WTC11 (cell line): Measurements from ENCODE around the gene ITM2A.

Source experiments
- CBFB ChIP-seq: sonication (generic); formaldehyde crosslinking; IDR thresholded peaks from 2 replicates; pipeline ENCODE4 v1.8.1; 2022; ENCODE audit warnings: mild to moderate bottlenecking, low read depth, missing genetic modification reagents
- CREM ChIP-seq: sonication (generic); formaldehyde crosslinking; IDR thresholded peaks from 2 replicates; pipeline ENCODE4 v1.8.1; 2022; ENCODE audit warnings: mild to moderate bottlenecking, missing genetic modification reagents, moderate library complexity
- GABPB1 ChIP-seq: sonication (generic); formaldehyde crosslinking; IDR thresholded peaks from 2 replicates; pipeline ENCODE4 v1.8.1; 2023; ENCODE audit warnings: mild to moderate bottlenecking, missing genetic modification reagents
- GRHL2 ChIP-seq: fragments of 250-450 bp; sonication (Bioruptor Pico); IDR thresholded peaks from 2 replicates; pipeline ENCODE4 v1.8.0; 2022; ENCODE audit warnings: mild to moderate bottlenecking, moderate library complexity; ENCODE audit not compliant: insufficient replicate concordance, severe bottlenecking
- NFE2L1 ChIP-seq: sonication (generic); formaldehyde crosslinking; IDR thresholded peaks from 2 replicates; pipeline ENCODE4 v1.8.1; 2023; ENCODE audit warnings: missing genetic modification reagents
- NR2C2 ChIP-seq: sonication (generic); formaldehyde crosslinking; IDR thresholded peaks from 2 replicates; pipeline ENCODE4 v1.8.0; 2022; ENCODE audit warnings: mild to moderate bottlenecking, missing genetic modification reagents
- ZNF121 ChIP-seq: sonication (generic); formaldehyde crosslinking; IDR thresholded peaks from 2 replicates; pipeline ENCODE4 v1.8.0; 2023; ENCODE audit warnings: missing genetic modification reagents
- TF ChIP-seq, protein P1 (sequence below): sonication (generic); formaldehyde crosslinking; IDR thresholded peaks from 2 replicates; pipeline ENCODE4 v1.8.0; 2022; ENCODE audit warnings: mild to moderate bottlenecking, missing genetic modification reagents
- TF ChIP-seq, protein P2 (sequence below): fragments of 200-600 bp; IDR thresholded peaks from 2 replicates; pipeline ENCODE4 v1.8.0; 2022; ENCODE audit warnings: antibody characterized with exemption
- TF ChIP-seq, protein P3 (sequence below): fragments of 250-450 bp; sonication (Bioruptor Pico); IDR thresholded peaks from 2 replicates; pipeline ENCODE4 v2.1.2; 2022; ENCODE audit warnings: mild to moderate bottlenecking, moderate library complexity
- TF ChIP-seq, protein P4 (sequence below): sonication (generic); formaldehyde crosslinking; IDR thresholded peaks from 2 replicates; pipeline ENCODE4 v1.8.1; 2023; ENCODE audit warnings: mild to moderate bottlenecking, moderate library complexity, missing genetic modification reagents
- TF ChIP-seq, protein P5 (sequence below): sonication (generic); formaldehyde crosslinking; IDR thresholded peaks from 2 replicates; pipeline ENCODE4 v1.8.1; 2022; ENCODE audit warnings: missing genetic modification reagents, borderline replicate concordance

DNA sequence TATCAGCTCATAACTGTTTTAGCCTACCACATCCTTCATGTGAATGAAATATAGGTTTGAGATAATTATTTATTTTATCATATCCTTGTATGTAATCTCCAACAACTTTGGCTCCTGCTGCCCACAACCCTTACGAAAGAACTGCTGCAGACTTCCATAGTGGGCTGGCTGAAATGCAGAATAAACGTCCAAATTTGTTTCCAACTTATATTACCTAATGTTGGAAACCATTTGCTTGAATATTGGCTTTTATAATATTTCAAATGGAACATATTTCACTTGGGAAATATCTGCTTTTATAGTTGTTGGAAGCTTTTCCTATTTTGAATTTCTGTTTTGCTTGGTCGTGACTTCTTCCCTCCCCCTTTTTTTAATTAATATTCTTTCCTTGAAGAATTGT, 45.0 kb upstream of the ITM2A start:
- TF ChIP-seq GRHL2 (no peak), CREM (CRISPR knock-in tag) (no peak), ZNF121 (no peak), CBFB (CRISPR knock-in tag) (no peak), NFE2L1 (CRISPR knock-in tag) (no peak), NR2C2 (CRISPR knock-in tag) (no peak), GABPB1 (CRISPR knock-in tag) (no peak)
- TF ChIP-seq, protein P1, sequence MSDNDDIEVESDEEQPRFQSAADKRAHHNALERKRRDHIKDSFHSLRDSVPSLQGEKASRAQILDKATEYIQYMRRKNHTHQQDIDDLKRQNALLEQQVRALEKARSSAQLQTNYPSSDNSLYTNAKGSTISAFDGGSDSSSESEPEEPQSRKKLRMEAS (CRISPR knock-in tag), result no peak
- TF ChIP-seq, protein P2, sequence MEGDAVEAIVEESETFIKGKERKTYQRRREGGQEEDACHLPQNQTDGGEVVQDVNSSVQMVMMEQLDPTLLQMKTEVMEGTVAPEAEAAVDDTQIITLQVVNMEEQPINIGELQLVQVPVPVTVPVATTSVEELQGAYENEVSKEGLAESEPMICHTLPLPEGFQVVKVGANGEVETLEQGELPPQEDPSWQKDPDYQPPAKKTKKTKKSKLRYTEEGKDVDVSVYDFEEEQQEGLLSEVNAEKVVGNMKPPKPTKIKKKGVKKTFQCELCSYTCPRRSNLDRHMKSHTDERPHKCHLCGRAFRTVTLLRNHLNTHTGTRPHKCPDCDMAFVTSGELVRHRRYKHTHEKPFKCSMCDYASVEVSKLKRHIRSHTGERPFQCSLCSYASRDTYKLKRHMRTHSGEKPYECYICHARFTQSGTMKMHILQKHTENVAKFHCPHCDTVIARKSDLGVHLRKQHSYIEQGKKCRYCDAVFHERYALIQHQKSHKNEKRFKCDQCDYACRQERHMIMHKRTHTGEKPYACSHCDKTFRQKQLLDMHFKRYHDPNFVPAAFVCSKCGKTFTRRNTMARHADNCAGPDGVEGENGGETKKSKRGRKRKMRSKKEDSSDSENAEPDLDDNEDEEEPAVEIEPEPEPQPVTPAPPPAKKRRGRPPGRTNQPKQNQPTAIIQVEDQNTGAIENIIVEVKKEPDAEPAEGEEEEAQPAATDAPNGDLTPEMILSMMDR, result no peak
- TF ChIP-seq, protein P3, sequence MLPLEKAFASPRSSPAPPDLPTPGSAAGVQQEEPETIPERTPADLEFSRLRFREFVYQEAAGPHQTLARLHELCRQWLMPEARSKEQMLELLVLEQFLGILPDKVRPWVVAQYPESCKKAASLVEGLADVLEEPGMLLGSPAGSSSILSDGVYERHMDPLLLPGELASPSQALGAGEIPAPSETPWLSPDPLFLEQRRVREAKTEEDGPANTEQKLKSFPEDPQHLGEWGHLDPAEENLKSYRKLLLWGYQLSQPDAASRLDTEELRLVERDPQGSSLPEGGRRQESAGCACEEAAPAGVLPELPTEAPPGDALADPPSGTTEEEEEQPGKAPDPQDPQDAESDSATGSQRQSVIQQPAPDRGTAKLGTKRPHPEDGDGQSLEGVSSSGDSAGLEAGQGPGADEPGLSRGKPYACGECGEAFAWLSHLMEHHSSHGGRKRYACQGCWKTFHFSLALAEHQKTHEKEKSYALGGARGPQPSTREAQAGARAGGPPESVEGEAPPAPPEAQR, result no peak
- TF ChIP-seq, protein P4, sequence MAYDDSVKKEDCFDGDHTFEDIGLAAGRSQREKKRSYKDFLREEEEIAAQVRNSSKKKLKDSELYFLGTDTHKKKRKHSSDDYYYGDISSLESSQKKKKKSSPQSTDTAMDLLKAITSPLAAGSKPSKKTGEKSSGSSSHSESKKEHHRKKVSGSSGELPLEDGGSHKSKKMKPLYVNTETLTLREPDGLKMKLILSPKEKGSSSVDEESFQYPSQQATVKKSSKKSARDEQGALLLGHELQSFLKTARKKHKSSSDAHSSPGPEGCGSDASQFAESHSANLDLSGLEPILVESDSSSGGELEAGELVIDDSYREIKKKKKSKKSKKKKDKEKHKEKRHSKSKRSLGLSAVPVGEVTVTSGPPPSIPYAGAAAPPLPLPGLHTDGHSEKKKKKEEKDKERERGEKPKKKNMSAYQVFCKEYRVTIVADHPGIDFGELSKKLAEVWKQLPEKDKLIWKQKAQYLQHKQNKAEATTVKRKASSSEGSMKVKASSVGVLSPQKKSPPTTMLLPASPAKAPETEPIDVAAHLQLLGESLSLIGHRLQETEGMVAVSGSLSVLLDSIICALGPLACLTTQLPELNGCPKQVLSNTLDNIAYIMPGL, result no peak
- TF ChIP-seq, protein P5, sequence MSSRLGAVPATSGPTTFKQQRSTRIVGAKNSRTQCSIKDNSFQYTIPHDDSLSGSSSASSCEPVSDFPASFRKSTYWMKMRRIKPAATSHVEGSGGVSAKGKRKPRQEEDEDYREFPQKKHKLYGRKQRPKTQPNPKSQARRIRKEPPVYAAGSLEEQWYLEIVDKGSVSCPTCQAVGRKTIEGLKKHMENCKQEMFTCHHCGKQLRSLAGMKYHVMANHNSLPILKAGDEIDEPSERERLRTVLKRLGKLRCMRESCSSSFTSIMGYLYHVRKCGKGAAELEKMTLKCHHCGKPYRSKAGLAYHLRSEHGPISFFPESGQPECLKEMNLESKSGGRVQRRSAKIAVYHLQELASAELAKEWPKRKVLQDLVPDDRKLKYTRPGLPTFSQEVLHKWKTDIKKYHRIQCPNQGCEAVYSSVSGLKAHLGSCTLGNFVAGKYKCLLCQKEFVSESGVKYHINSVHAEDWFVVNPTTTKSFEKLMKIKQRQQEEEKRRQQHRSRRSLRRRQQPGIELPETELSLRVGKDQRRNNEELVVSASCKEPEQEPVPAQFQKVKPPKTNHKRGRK (CRISPR knock-in tag), result no peak
